GM12864 (cell line): ENCODE results near the gene MED25.

Source experiments
- DNase-seq: peaks from one replicate; pipeline ENCODE4 v3.0.0-alpha.2; 2011; ENCODE audit warnings: low read depth
- H3K4me3 ChIP-seq: 2 replicates; pipeline ENCODE4 v1.5.1; 2011; ENCODE audit warnings: mild to moderate bottlenecking, low read depth, low read length, control low read depth
- TF ChIP-seq, protein P1 (sequence below): IDR thresholded peaks from 2 replicates; pipeline ENCODE4 v1.5.1; 2011; ENCODE audit warnings: low read depth, mild to moderate bottlenecking, moderate library complexity, low read length, control low read depth, inconsistent platforms; ENCODE audit errors: missing control alignments

The MED25 gene

DNA sequence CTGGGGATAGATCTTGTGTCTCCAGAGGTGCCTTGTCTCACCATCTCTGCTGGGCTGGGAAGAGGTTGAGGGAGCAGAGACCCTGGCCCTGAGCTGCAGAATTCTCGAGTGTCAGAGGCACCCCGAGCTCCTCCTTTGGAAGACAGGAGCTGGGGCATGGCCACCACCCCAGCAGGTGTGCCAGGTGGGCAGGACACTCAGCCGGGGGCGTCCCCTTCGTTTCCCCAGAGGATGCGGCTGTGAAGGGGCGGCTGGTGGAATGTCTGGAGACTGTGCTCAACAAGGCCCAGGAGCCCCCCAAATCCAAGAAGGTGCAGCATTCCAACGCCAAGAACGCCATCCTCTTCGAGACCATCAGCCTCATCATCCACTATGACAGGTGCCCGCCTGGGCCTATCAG is 19.5 kb upstream of the MED25 start:
- H3K4me3 ChIP-seq, result no peak overlapping the region
- DNase-seq, result no peak
- TF ChIP-seq, protein P1, sequence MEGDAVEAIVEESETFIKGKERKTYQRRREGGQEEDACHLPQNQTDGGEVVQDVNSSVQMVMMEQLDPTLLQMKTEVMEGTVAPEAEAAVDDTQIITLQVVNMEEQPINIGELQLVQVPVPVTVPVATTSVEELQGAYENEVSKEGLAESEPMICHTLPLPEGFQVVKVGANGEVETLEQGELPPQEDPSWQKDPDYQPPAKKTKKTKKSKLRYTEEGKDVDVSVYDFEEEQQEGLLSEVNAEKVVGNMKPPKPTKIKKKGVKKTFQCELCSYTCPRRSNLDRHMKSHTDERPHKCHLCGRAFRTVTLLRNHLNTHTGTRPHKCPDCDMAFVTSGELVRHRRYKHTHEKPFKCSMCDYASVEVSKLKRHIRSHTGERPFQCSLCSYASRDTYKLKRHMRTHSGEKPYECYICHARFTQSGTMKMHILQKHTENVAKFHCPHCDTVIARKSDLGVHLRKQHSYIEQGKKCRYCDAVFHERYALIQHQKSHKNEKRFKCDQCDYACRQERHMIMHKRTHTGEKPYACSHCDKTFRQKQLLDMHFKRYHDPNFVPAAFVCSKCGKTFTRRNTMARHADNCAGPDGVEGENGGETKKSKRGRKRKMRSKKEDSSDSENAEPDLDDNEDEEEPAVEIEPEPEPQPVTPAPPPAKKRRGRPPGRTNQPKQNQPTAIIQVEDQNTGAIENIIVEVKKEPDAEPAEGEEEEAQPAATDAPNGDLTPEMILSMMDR, result no peak

DNA sequence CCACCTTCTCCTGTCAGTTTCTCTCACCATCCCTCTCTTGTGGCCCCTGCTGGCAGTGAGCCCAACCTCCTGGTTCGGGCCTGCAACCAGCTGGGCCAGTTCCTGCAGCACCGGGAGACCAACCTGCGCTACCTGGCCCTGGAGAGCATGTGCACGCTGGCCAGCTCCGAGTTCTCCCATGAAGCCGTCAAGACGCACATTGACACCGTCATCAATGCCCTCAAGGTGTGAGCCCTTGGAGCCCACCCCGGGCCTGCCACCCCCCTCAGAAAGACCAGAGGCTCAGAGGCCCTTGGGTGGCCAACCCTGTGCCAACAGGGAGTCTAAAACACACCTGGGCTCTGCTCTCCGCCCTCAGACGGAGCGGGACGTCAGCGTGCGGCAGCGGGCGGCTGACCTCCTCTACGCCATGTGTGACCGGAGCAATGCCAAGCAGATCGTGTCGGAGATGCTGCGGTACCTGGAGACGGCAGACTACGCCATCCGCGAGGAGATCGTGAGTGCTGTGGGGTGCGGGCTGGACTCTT is 18.8 kb upstream of the MED25 start:
- DNase-seq, result no peak
- no peak overlapping the region for H3K4me3 ChIP-seq
- TF ChIP-seq, protein P1, result no peak

DNA sequence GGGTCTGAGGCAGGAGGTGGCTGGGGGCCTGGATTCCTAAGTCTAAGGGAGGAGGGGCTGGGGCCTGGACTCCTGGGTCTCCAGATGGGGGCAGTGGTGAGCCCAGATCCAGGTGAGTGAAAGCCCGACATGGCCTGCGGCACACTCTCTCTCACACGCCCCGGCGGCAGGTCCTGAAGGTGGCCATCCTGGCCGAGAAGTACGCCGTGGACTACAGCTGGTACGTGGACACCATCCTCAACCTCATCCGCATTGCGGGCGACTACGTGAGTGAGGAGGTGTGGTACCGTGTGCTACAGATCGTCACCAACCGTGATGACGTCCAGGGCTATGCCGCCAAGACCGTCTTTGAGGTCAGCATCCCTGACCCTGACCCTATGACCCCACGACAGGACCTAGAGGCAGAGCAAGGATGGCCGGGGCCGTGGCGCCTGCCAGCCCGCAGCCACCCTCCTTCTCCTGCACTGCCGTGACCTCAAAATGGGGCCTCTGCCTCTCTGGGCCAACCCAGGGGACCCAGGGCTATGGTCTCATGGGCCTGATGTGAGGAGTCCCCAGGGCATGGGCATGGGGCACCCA is 18.2 kb upstream of the MED25 start:
- no peak for DNase-seq
- H3K4me3 ChIP-seq, result no peak overlapping the region
- TF ChIP-seq, protein P1, result peak; percentile 30

DNA sequence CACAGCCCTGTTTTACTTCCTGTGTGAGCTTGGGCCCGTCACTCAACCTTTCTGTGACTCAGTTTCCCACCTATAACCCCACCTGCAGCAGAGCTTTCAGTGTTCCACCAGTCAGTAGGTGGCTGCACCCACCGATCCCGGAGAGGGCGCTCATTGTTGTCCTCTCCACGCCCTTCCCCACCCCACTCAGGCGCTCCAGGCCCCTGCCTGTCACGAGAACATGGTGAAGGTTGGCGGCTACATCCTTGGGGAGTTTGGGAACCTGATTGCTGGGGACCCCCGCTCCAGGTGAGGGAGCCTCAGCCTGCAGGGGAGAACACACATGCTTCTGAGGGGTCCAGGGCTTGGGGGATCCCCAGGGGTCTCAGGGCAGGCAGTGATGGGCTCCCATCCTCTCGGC is 17.3 kb upstream of the MED25 start:
- DNase-seq, result no peak
- TF ChIP-seq, protein P1, result no peak
- H3K4me3 ChIP-seq, result no peak overlapping the region

DNA sequence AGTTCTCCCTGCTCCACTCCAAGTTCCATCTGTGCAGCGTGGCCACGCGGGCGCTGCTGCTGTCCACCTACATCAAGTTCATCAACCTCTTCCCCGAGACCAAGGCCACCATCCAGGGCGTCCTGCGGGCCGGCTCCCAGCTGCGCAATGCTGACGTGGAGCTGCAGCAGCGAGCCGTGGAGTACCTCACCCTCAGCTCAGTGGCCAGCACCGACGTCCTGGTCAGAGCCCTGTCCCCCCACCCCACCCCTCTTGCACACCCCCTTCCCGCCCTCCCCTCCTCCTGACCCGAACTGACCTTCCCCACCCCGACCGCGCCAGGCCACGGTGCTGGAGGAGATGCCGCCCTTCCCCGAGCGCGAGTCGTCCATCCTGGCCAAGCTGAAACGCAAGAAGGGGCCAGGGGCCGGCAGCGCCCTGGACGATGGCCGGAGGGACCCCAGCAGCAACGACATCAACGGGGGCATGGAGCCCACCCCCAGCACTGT is 16.6 kb upstream of the MED25 start:
- TF ChIP-seq, protein P1, result no peak
- DNase-seq, result no peak
- H3K4me3 ChIP-seq, result no peak overlapping the region

GRCh38 chr19:49801966-49802661 is 16.0 kb upstream of the MED25 start:
- no peak overlapping the region for H3K4me3 ChIP-seq
- TF ChIP-seq, protein P1, result no peak
- no peak for DNase-seq
